Calu3 (cell line): Measurements from ENCODE around the gene DHRS2. TPM values are rescaled to one million over a fixed set of nuclear protein-coding genes. Genes with fewer than 3 reads are reported as not detected.
"Not testable (repeated sequence)": the region's sequence is repeated elsewhere in the genome, so short reads cannot be mapped to it uniquely, and the experiment has no call there.

Experiments used
- BruUV-seq: library from RNA; stranded (reverse); fragments of 400-500 nt; replicated peaks from 2 replicates; lab custom pipeline; 2021; lab: Mats Ljungman, UMichigan
- CTCF ChIA-PET: fragments of 300-600 bp; sonication (Branson Sonifier 250); formaldehyde crosslinking; loops from one replicate; lab custom pipeline; 2022; ENCODE audit warnings: antibody characterized with exemption; lab: Charles Lee
- DNase-seq: peaks from one replicate; pipeline ENCODE4 v3.0.0; 2022
- H3K27ac Mint-ChIP-seq: one replicate; pipeline ENCODE4 v1.8.0; 2022; ENCODE audit warnings: mixed read lengths; ENCODE audit not compliant: unreplicated experiment
- H3K27me3 Mint-ChIP-seq: one replicate; pipeline ENCODE4 v1.8.0; 2022; ENCODE audit warnings: mixed read lengths; ENCODE audit not compliant: unreplicated experiment
- H3K36me3 Mint-ChIP-seq: one replicate; pipeline ENCODE4 v1.8.0; 2022; ENCODE audit warnings: mild to moderate bottlenecking, moderate library complexity, mixed read lengths; ENCODE audit not compliant: insufficient read depth, unreplicated experiment
- H3K4me1 Mint-ChIP-seq: one replicate; pipeline ENCODE4 v1.8.0; 2022; ENCODE audit warnings: mild to moderate bottlenecking, low read depth, mixed read lengths; ENCODE audit not compliant: unreplicated experiment
- H3K4me3 Mint-ChIP-seq: one replicate; pipeline ENCODE4 v1.8.0; 2022; ENCODE audit warnings: mild to moderate bottlenecking, low read depth, moderate library complexity, mixed read lengths; ENCODE audit not compliant: unreplicated experiment
- H3K9me3 Mint-ChIP-seq: one replicate; pipeline ENCODE4 v1.8.0; 2022; ENCODE audit warnings: low read depth, mixed read lengths; ENCODE audit not compliant: unreplicated experiment
- CTCF ChIP-seq: fragments of 200-600 bp; IDR thresholded peaks from one replicate; pipeline ENCODE4 v1.8.0; 2022; ENCODE audit warnings: antibody characterized with exemption; ENCODE audit not compliant: unreplicated experiment
- intact Hi-C: fragments of 100-400 bp; cut with micrococcal nuclease; formaldehyde crosslinking; loops from one replicate; pipeline ENCODE4 v1.10.0; 2022; ENCODE audit not compliant: unreplicated experiment
- total RNA-seq: library from RNA; stranded (reverse); gene quantifications from 2 replicates; pipeline ENCODE4 v1.2.3, GENCODE V29; 2022

The DHRS2 gene
- total RNA-seq, 1 experiment from 2014 or later, result 1.8 TPM

- intact Hi-C loops, result no loop called here
- Mint-ChIP-seq H3K4me1 (peaks cover 10% of the 10 kb centered on the region), H3K27ac (no peak overlapping the region), H3K9me3 (peaks cover 5% of the 10 kb centered on the region), H3K27me3 (peaks cover 31% of the 10 kb centered on the region), H3K36me3 (no peaks in the 10 kb centered on the region), H3K4me3 (no peak overlapping the region)
- TF ChIP-seq CTCF, result no peak
- BruUV-seq, result no TSS peak
- DNase-seq, result no peak
- CTCF ChIA-PET, result interaction anchor here (0.6 kb wide), 1 partner anchor 16 kb away, joined by 3 read pairs; no protein-coding TSS in a partner anchor
Measured at GRCh38 chr14:23604675-23605170, 31.4 kb upstream of the DHRS2 start.

GRCh38 chr14:23605931-23606585, 30.1 kb upstream of the DHRS2 start:
- CTCF ChIA-PET, result no interaction called here
- H3K9me3 Mint-ChIP-seq, result peaks cover 5% of the 10 kb centered on the region
- peaks cover 10% of the 10 kb centered on the region for H3K4me1 Mint-ChIP-seq
- no peak overlapping the region for H3K4me3 Mint-ChIP-seq
- intact Hi-C loops, result no loop called here
- no peak for DNase-seq
- no TSS peak for BruUV-seq
- H3K27ac Mint-ChIP-seq, result no peak overlapping the region
- no peak for TF ChIP-seq CTCF
- H3K36me3 Mint-ChIP-seq, result no peaks in the 10 kb centered on the region
- peaks cover 21% of the 10 kb centered on the region for H3K27me3 Mint-ChIP-seq

GRCh38 chr14:23608454-23608853, 27.7 kb upstream of the DHRS2 start:
- BruUV-seq, result no TSS peak

GRCh38 chr14:23609001-23609400, 27.2 kb upstream of the DHRS2 start:
- DNase-seq, result no peak
- H3K27me3 Mint-ChIP-seq, result peaks cover 13% of the 10 kb centered on the region
- no peak for TF ChIP-seq CTCF
- H3K4me1 Mint-ChIP-seq, result peaks cover 32% of the 10 kb centered on the region
- no peaks in the 10 kb centered on the region for H3K36me3 Mint-ChIP-seq
- BruUV-seq, result no TSS peak
- intact Hi-C loops, result no loop called here
- no peak overlapping the region for H3K4me3 Mint-ChIP-seq
- H3K27ac Mint-ChIP-seq, result peak overlapping the region; percentile 9
- peaks cover 5% of the 10 kb centered on the region for H3K9me3 Mint-ChIP-seq
- CTCF ChIA-PET, result no interaction called here

More at GRCh38 chr14:23608454-23608853, 27.7 kb upstream of the DHRS2 start:
- peaks cover 27% of the 10 kb centered on the region for H3K4me1 Mint-ChIP-seq
- no peak overlapping the region for H3K27ac Mint-ChIP-seq
- no peak for DNase-seq
- H3K36me3 Mint-ChIP-seq, result no peaks in the 10 kb centered on the region
- CTCF ChIA-PET, result no interaction called here
- peaks cover 5% of the 10 kb centered on the region for H3K9me3 Mint-ChIP-seq
- peaks cover 13% of the 10 kb centered on the region for H3K27me3 Mint-ChIP-seq
- intact Hi-C loops, result no loop called here
- H3K4me3 Mint-ChIP-seq, result no peak overlapping the region
- no peak for TF ChIP-seq CTCF

GRCh38 chr14:23609411-23610089, 26.6 kb upstream of the DHRS2 start:
- CTCF ChIA-PET, BruUV-seq, H3K9me3 Mint-ChIP-seq, intact Hi-C loops, H3K4me3 Mint-ChIP-seq, H3K36me3 Mint-ChIP-seq: not testable (repeated sequence)
- H3K4me1 Mint-ChIP-seq, result peaks cover 37% of the 10 kb centered on the region
- peak overlapping the region; percentile 9 for H3K27ac Mint-ChIP-seq
- H3K27me3 Mint-ChIP-seq, result peaks cover 13% of the 10 kb centered on the region
- peak; percentile 34 for DNase-seq
